SK-MEL-5 (cell line): ENCODE results near the gene MAP3K12. TPM values are rescaled to one million over a fixed set of nuclear protein-coding genes. Genes with fewer than 3 reads are reported as not detected.

Experiments
- DNase-seq: peaks from one replicate; pipeline ENCODE4 v3.0.0-alpha.2; 2016; ENCODE audit warnings: low read depth, low spot score
- in situ Hi-C: cut with HindIII; loops from 2 replicates; pipeline ENCODE4 v1.10.0; 2016; ENCODE audit warnings: low sequenced_read_pairs, high pct_unique_total_duplicates, low pct_unique_long_range_greater_than_20kb
- total RNA-seq: library from RNA; depleted of rRNA; stranded (reverse); fragments of >200 nt; shearing (Covaris generic); gene quantifications from 2 replicates; pipeline ENCODE4 v1.2.3, GENCODE V29; 2014

MAP3K12 gene
- total RNA-seq, 1 experiment from 2014 or later, result 10.1 TPM

- in situ Hi-C loops, result no loop called here
- no peak for DNase-seq
These were observed 1.0 kb downstream of the MAP3K12 start for GRCh38 chr12:53498235-53498630.

- DNase-seq, result no peak
- in situ Hi-C loops, result no loop called here
These were observed 1.8 kb downstream of the MAP3K12 start for GRCh38 chr12:53497461-53497860.

GRCh38 chr12:53496752-53497032 lies 2.6 kb downstream of the MAP3K12 start:
- in situ Hi-C loops, result no loop called here
- DNase-seq, result no peak

- DNase-seq, result peak; percentile 83
- in situ Hi-C loops, result no loop called here
These were observed 3.1 kb downstream of the MAP3K12 start for GRCh38 chr12:53495903-53496751.

- in situ Hi-C loops, result no loop called here
These were observed 5.5 kb downstream of the MAP3K12 start for GRCh38 chr12:53493610-53494391.

GRCh38 chr12:53492830-53493609 lies 6.2 kb downstream of the MAP3K12 start:
- DNase-seq, result peak; percentile 93
- in situ Hi-C loops, result no loop called here

More at GRCh38 chr12:53493610-53494391, 5.5 kb downstream of the MAP3K12 start:
- DNase-seq, result no peak

GRCh38 chr12:53492188-53492587 lies 7.1 kb downstream of the MAP3K12 start:
- in situ Hi-C loops, result no loop called here
- no peak for DNase-seq

GRCh38 chr12:53489242-53489864 lies 9.9 kb downstream of the MAP3K12 start:
- in situ Hi-C loops, result no loop called here
- no peak for DNase-seq

GRCh38 chr12:53486736-53487487 lies 12.3 kb downstream of the MAP3K12 start:
- no peak for DNase-seq
- in situ Hi-C loops, result no loop called here

GRCh38 chr12:53485955-53486735 lies 13.1 kb downstream of the MAP3K12 start:
- in situ Hi-C loops, result no loop called here
- DNase-seq, result no peak

GRCh38 chr12:53484686-53485575 lies 14.3 kb downstream of the MAP3K12 start:
- in situ Hi-C loops, result no loop called here
- no peak for DNase-seq

- in situ Hi-C loops, result no loop called here
- DNase-seq, result no peak
These were observed 15.3 kb downstream of the MAP3K12 start for GRCh38 chr12:53483979-53484377.

GRCh38 chr12:53483225-53483978 lies 15.9 kb downstream of the MAP3K12 start:
- DNase-seq, result no peak
- in situ Hi-C loops, result no loop called here

- in situ Hi-C loops, result no loop called here
- no peak for DNase-seq
These were observed 16.6 kb downstream of the MAP3K12 start for GRCh38 chr12:53482626-53483168.
